ENCODE measurements around the gene DCTN1.

Gene DCTN1

GRCh38 chr2:74316627-74317295 is 63.4 kb downstream of the DCTN1 start:
- no peak for DNase-seq

DNA sequence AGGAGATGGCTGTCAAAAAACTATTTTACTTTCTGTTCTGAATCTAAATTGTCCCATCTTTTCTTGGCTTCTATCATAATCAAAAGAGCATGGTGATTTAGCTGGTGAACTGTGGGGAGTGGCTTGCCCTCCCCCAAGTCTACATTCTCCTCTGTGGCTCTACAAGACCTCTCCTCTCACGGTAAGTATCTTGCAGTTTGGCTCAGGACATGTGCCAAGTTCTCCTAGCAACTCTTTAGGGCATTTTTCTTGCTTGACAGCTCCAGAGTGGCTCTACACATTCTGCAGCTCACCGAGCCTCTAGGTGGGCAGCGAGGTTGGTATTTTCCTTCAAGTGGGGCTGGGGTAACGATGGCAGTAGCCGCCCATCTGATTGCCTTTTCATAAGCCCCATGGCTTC is 66.0 kb downstream of the DCTN1 start:
- DNase-seq: no peak

GRCh38 chr2:74313497-74313896 is 66.6 kb downstream of the DCTN1 start:
- DNase-seq: no peak

DNA sequence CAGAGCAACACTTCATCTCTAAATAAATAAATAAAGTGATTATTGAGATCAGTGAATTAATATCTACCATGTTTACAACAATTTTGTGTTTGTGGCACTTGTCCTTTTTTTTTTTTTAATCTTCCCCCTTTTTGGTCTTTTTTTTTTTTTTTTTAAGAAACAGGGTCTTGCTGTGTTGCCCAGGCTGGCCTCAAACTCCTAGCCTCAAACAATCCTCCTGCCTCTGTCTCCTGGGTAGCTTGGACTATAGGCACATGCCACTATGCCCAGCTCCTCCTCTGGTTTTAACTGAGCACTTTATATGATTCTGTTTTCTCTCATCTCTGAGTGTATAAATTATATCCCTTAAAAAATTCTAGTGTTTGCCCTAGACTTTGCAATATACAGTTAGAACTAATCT is 67.2 kb downstream of the DCTN1 start:
- DNase-seq: no peak

Data from activated CD4-positive, alpha-beta T cell treated with anti-CD3 and anti-CD28 coated beads, Interleukin-2, amount 50 U/mL, for 48 hours (primary cell).